ENCODE data around the gene GCH1. TPM values are rescaled to one million over a fixed set of nuclear protein-coding genes. Genes with fewer than 3 reads are reported as not detected.

The GCH1 gene
- total RNA-seq, 4 donors from 2014 or later, result 9.4 to 27.9 (median 18.7) TPM

GRCh38 chr14:54837508-54838149 is 65.0 kb downstream of the GCH1 start:
- ATAC-seq (ENCODE audit: low FRiP score), result no peak
- DNase-seq (ENCODE audit: low spot score), result no peak
- TF ChIP-seq CTCF (IDR thresholded peaks at IDR 0.05), result no peak

DNA sequence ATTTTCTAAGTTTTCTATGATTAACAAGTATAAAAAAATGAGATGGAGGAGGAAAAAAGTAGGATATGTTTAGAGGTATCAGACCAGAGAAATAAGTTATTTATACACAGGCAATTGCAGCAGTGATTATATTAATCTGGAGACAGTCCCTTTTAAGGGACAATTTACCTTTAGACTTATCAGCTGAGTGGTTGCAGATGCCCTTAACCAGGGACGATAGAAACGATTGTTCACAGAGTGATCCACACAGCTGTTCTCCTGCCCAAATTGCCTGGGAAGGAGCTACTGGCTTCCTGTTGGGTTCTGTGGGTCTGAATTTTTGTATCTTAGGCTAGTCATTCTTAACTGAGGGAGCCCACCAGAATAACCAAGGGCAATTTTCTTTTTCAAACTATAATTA is 66.4 kb downstream of the GCH1 start:
- ATAC-seq (ENCODE audit: low FRiP score), result no peak
- no peak for TF ChIP-seq CTCF (IDR thresholded peaks at IDR 0.05)
- DNase-seq (ENCODE audit: low spot score), result no peak

GRCh38 chr14:54834727-54835126 is 67.9 kb downstream of the GCH1 start:
- no peak for TF ChIP-seq CTCF (IDR thresholded peaks at IDR 0.05)
- no peak for DNase-seq (ENCODE audit: low spot score)

DNA sequence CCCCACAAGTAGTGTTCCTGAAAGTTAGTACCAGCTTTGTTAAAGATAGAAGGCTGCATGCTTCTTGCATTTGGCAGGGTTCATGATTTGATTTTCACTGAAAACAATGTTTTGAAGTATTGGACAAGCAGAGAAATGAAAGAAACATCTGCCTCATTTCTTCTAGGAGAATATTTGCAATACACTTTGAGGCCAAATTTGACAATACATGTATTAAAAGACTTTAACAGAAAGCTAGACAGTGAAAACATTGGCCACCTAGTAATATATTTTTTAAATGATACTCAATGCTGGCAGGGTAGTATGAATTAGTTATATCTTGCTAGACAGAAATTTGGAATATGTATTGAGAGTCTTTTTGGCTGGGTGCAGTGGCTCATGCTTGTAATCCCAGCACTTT is 68.5 kb downstream of the GCH1 start:
- ATAC-seq (ENCODE audit: low FRiP score) (no peak), DNase-seq (ENCODE audit: low spot score) (no peak)
- no peak for TF ChIP-seq CTCF (IDR thresholded peaks at IDR 0.05)

More at GRCh38 chr14:54834727-54835126, 67.9 kb downstream of the GCH1 start:
- ATAC-seq (ENCODE audit: low FRiP score), result no peak

GRCh38 chr14:54830650-54831049 is 72.0 kb downstream of the GCH1 start:
- no peak for TF ChIP-seq CTCF (IDR thresholded peaks at IDR 0.05)
- ATAC-seq (ENCODE audit: low FRiP score) (no peak), DNase-seq (ENCODE audit: low spot score) (no peak)

- TF ChIP-seq CTCF (IDR thresholded peaks at IDR 0.05), result no peak
- no peak for DNase-seq (ENCODE audit: low spot score)
- ATAC-seq (ENCODE audit: low FRiP score), result no peak
Observed at GRCh38 chr14:54829486-54830224, 73.0 kb downstream of the GCH1 start.

DNA sequence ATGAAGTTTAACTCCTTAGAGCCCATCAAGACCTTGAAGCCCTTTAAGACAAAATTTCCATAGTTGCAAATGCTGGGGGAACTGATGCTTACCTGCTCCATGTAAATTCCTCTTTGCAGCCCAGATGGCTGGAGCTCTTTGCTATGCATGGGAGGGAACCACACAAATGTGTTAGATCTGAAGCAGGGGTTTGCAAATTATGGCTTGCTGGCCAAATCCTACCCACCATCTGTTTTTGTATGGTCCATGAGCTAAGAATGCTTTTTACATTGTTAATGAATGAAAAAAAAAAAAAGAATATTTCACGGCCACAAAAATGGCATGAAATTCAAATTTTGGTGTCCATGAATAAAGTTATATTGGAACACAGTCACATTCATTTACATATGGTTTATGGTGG is 74.6 kb downstream of the GCH1 start:
- ATAC-seq (ENCODE audit: low FRiP score), result no peak
- TF ChIP-seq CTCF (IDR thresholded peaks at IDR 0.05), result no peak

More for the DNA sequence above, 74.6 kb downstream of the GCH1 start:
- no peak for DNase-seq (ENCODE audit: low spot score)

All from omental fat pad (tissue), 4 donors.